Measurements from ENCODE around the gene CCDC12.
A peak's percentile ranks its signal among the peaks of the same experiment; 100 is the strongest.

The CCDC12 gene

GRCh38 chr3:46890132-46890531 lies 86.4 kb downstream of the CCDC12 start:
- H3K36me3 Mint-ChIP-seq = no peaks in the 10 kb centered on the region
- H3K27me3 Mint-ChIP-seq = peaks cover 11% of the 10 kb centered on the region
- H3K9me3 Mint-ChIP-seq = no peaks in the 10 kb centered on the region
- H3K4me1 Mint-ChIP-seq = no peaks in the 10 kb centered on the region
- H3K4me3 Mint-ChIP-seq = no peak overlapping the region
- no peak overlapping the region for H3K27ac Mint-ChIP-seq

GRCh38 chr3:46889381-46890110 lies 87.0 kb downstream of the CCDC12 start:
- no peaks in the 10 kb centered on the region for H3K4me1 Mint-ChIP-seq
- no peaks in the 10 kb centered on the region for H3K9me3 Mint-ChIP-seq
- no peaks in the 10 kb centered on the region for H3K36me3 Mint-ChIP-seq
- H3K27me3 Mint-ChIP-seq = peaks cover 16% of the 10 kb centered on the region
- H3K27ac Mint-ChIP-seq = no peak overlapping the region
- H3K4me3 Mint-ChIP-seq = no peak overlapping the region

GRCh38 chr3:46888705-46889104 lies 87.8 kb downstream of the CCDC12 start:
- Mint-ChIP-seq H3K36me3 (no peaks in the 10 kb centered on the region), H3K27me3 (peaks cover 19% of the 10 kb centered on the region), H3K9me3 (no peaks in the 10 kb centered on the region), H3K4me1 (no peaks in the 10 kb centered on the region), H3K4me3 (no peak overlapping the region), H3K27ac (no peak overlapping the region)

GRCh38 chr3:46887980-46888494 lies 88.5 kb downstream of the CCDC12 start:
- Mint-ChIP-seq H3K4me1 (no peaks in the 10 kb centered on the region), H3K36me3 (no peaks in the 10 kb centered on the region), H3K27me3 (peaks cover 19% of the 10 kb centered on the region), H3K9me3 (no peaks in the 10 kb centered on the region), H3K4me3 (no peak overlapping the region), H3K27ac (no peak overlapping the region)

GRCh38 chr3:46885612-46886011 lies 90.9 kb downstream of the CCDC12 start:
- H3K36me3 Mint-ChIP-seq = no peaks in the 10 kb centered on the region
- H3K9me3 Mint-ChIP-seq = no peaks in the 10 kb centered on the region
- H3K27me3 Mint-ChIP-seq = peaks cover 17% of the 10 kb centered on the region
- H3K27ac Mint-ChIP-seq = no peak overlapping the region
- peaks cover 2% of the 10 kb centered on the region for H3K4me1 Mint-ChIP-seq
- no peak overlapping the region for H3K4me3 Mint-ChIP-seq

GRCh38 chr3:46884929-46885328 lies 91.6 kb downstream of the CCDC12 start:
- Mint-ChIP-seq H3K27me3 (peaks cover 23% of the 10 kb centered on the region), H3K36me3 (no peaks in the 10 kb centered on the region), H3K27ac (no peak overlapping the region), H3K9me3 (no peaks in the 10 kb centered on the region), H3K4me3 (no peak overlapping the region), H3K4me1 (peaks cover 8% of the 10 kb centered on the region)

GRCh38 chr3:46884427-46884826 lies 92.1 kb downstream of the CCDC12 start:
- peaks cover 8% of the 10 kb centered on the region for H3K4me1 Mint-ChIP-seq
- H3K4me3 Mint-ChIP-seq = no peak overlapping the region
- peak overlapping the region; percentile 65 for H3K27ac Mint-ChIP-seq
- no peaks in the 10 kb centered on the region for H3K9me3 Mint-ChIP-seq
- peaks cover 24% of the 10 kb centered on the region for H3K27me3 Mint-ChIP-seq
- no peaks in the 10 kb centered on the region for H3K36me3 Mint-ChIP-seq

GRCh38 chr3:46883830-46884185 lies 92.7 kb downstream of the CCDC12 start:
- H3K27ac Mint-ChIP-seq = no peak overlapping the region
- H3K36me3 Mint-ChIP-seq = no peaks in the 10 kb centered on the region
- no peaks in the 10 kb centered on the region for H3K9me3 Mint-ChIP-seq
- peak overlapping the region; percentile 33 for H3K4me3 Mint-ChIP-seq
- peaks cover 24% of the 10 kb centered on the region for H3K27me3 Mint-ChIP-seq
- H3K4me1 Mint-ChIP-seq = peaks cover 8% of the 10 kb centered on the region

- Mint-ChIP-seq H3K4me3 (peak overlapping the region; percentile 33), H3K9me3 (no peaks in the 10 kb centered on the region), H3K27ac (no peak overlapping the region), H3K36me3 (no peaks in the 10 kb centered on the region), H3K27me3 (peaks cover 24% of the 10 kb centered on the region), H3K4me1 (peaks cover 8% of the 10 kb centered on the region)
These were observed 93.3 kb downstream of the CCDC12 start for GRCh38 chr3:46883054-46883829.

- peaks cover 8% of the 10 kb centered on the region for H3K4me1 Mint-ChIP-seq
- peak overlapping the region; percentile 79 for H3K4me3 Mint-ChIP-seq
- H3K36me3 Mint-ChIP-seq = no peaks in the 10 kb centered on the region
- no peaks in the 10 kb centered on the region for H3K9me3 Mint-ChIP-seq
- H3K27me3 Mint-ChIP-seq = peaks cover 24% of the 10 kb centered on the region
- no peak overlapping the region for H3K27ac Mint-ChIP-seq
These were observed 94.0 kb downstream of the CCDC12 start for GRCh38 chr3:46882377-46883053.

GRCh38 chr3:46881596-46882376 lies 94.8 kb downstream of the CCDC12 start:
- Mint-ChIP-seq H3K36me3 (no peaks in the 10 kb centered on the region), H3K27me3 (peaks cover 24% of the 10 kb centered on the region), H3K4me1 (peaks cover 8% of the 10 kb centered on the region), H3K9me3 (no peaks in the 10 kb centered on the region), H3K27ac (no peak overlapping the region), H3K4me3 (peak overlapping the region; percentile 71)

GRCh38 chr3:46880884-46881595 lies 95.5 kb downstream of the CCDC12 start:
- Mint-ChIP-seq H3K4me3 (peak overlapping the region; percentile 65), H3K27me3 (peaks cover 24% of the 10 kb centered on the region)

GRCh38 chr3:46878781-46879436 lies 97.6 kb downstream of the CCDC12 start:
- Mint-ChIP-seq H3K27me3 (peaks cover 15% of the 10 kb centered on the region), H3K9me3 (no peaks in the 10 kb centered on the region), H3K27ac (no peak overlapping the region), H3K36me3 (no peaks in the 10 kb centered on the region), H3K4me1 (peaks cover 8% of the 10 kb centered on the region), H3K4me3 (no peak overlapping the region)

More at GRCh38 chr3:46880884-46881595, 95.5 kb downstream of the CCDC12 start:
- Mint-ChIP-seq H3K4me1 (peaks cover 8% of the 10 kb centered on the region), H3K36me3 (no peaks in the 10 kb centered on the region), H3K27ac (no peak overlapping the region), H3K9me3 (no peaks in the 10 kb centered on the region)

GRCh38 chr3:46877406-46878125 lies 99.0 kb downstream of the CCDC12 start, which contains the start of gene PTH1R:
Gene PTH1R (plus strand): TSS chr3:46877721. CDS start chr3:46883560, 5,839 bp downstream.
- peaks cover 12% of the 10 kb centered on the region for H3K4me1 Mint-ChIP-seq
- no peaks in the 10 kb centered on the region for H3K9me3 Mint-ChIP-seq
- H3K4me3 Mint-ChIP-seq = no peak within 1 kb of the TSS
- H3K27ac Mint-ChIP-seq = no peak within 1 kb of the TSS
- peaks cover 12% of the 10 kb centered on the region for H3K27me3 Mint-ChIP-seq
- H3K36me3 Mint-ChIP-seq = no peaks in the 10 kb centered on the region

All from activated naive CD4-positive, alpha-beta T cell treated with anti-CD3 and anti-CD28 coated beads, Interleukin-2, amount 50 U/mL, for 24 hours (primary cell).